Liver (tissue), 9 donors: ENCODE results near the gene TSSK2. TPM values are rescaled to one million over a fixed set of nuclear protein-coding genes. Genes with fewer than 3 reads are reported as not detected.

Experiments used
- DNase-seq: peaks from one replicate; pipeline ENCODE4 v3.0.0-alpha.2; 2017; ENCODE audit warnings: low spot score
- H3K27ac ChIP-seq, 2 donors: one replicate each; pipeline ENCODE4 v1.7.0; 2013; ENCODE audit warnings: inconsistent platforms in 2 of 2, low read length in 2 of 2, control low read depth in 1 of 2, low read depth in 1 of 2, mild to moderate bottlenecking in 1 of 2
- H3K27me3 ChIP-seq, 4 donors: one replicate each; pipeline versions ENCODE4 v1.6.1 to v1.7.0; 2013; ENCODE audit warnings: low read length in 3 of 4, inconsistent platforms in 1 of 4, mild to moderate bottlenecking in 1 of 4, moderate library complexity in 1 of 4; ENCODE audit not compliant: control insufficient read depth in 4 of 4, insufficient read depth in 4 of 4
- H3K36me3 ChIP-seq, 4 donors: one replicate each; pipeline versions ENCODE4 v1.6.1 to v1.7.0; 2013; ENCODE audit warnings: low read length in 3 of 4, mild to moderate bottlenecking in 3 of 4, low read depth in 1 of 4, moderate library complexity in 1 of 4; ENCODE audit not compliant: control insufficient read depth in 4 of 4, insufficient read depth in 3 of 4
- H3K4me1 ChIP-seq, 4 donors: one replicate each; pipeline versions ENCODE4 v1.6.1 to v1.7.0; 2013; ENCODE audit warnings: low read length in 3 of 4, mild to moderate bottlenecking in 3 of 4, moderate library complexity in 1 of 4; ENCODE audit not compliant: control insufficient read depth in 4 of 4, insufficient read depth in 4 of 4
- H3K4me3 ChIP-seq, 3 donors: one replicate each; pipeline versions ENCODE4 v1.6.1 to v1.7.0; 2013; ENCODE audit warnings: low read length in 3 of 3, control low read depth in 1 of 3, low read depth in 1 of 3, mild to moderate bottlenecking in 1 of 3
- H3K9ac ChIP-seq, 2 donors: one replicate each; pipeline ENCODE4 v1.7.0; 2013; ENCODE audit warnings: low read length in 2 of 2, mild to moderate bottlenecking in 2 of 2, moderate library complexity in 2 of 2, control low read depth in 1 of 2, low read depth in 1 of 2
- H3K9me3 ChIP-seq, 4 donors: one replicate each; pipeline versions ENCODE4 v1.6.1 to v1.7.0; 2013; ENCODE audit warnings: low read length in 3 of 4; ENCODE audit not compliant: control insufficient read depth in 4 of 4
- EGR1 ChIP-seq, 2 donors: IDR thresholded peaks; 2 replicates each; pipeline ENCODE4 v1.6.1; 2016 to 2018; ENCODE audit warnings: antibody characterized with exemption in 2 of 2, low read depth in 2 of 2
- FOXA1 ChIP-seq: IDR thresholded peaks from 2 replicates; pipeline ENCODE4 v1.6.1; 2016; ENCODE audit warnings: antibody characterized with exemption
- FOXA2 ChIP-seq: IDR thresholded peaks from 2 replicates; pipeline ENCODE4 v1.6.1; 2016; ENCODE audit warnings: antibody characterized with exemption
- GABPA ChIP-seq, 2 donors: IDR thresholded peaks in 1 of 2; conservative IDR thresholded peaks in 1 of 2; 2 replicates each; pipeline ENCODE4 v1.6.1; 2016; ENCODE audit warnings: antibody characterized with exemption in 2 of 2, mild to moderate bottlenecking in 1 of 2, moderate library complexity in 1 of 2
- HNF4A ChIP-seq, 2 donors: conservative IDR thresholded peaks; 2 replicates each; pipeline ENCODE4 v1.6.1; 2016; ENCODE audit warnings: antibody characterized with exemption in 2 of 2, mild to moderate bottlenecking in 2 of 2
- HNF4G ChIP-seq: IDR thresholded peaks from 2 replicates; pipeline ENCODE4 v1.6.1; 2016; ENCODE audit warnings: antibody characterized with exemption
- JUND ChIP-seq, 2 donors: IDR thresholded peaks; 2 replicates each; pipeline ENCODE4 v1.6.1; 2016; ENCODE audit warnings: antibody characterized with exemption in 2 of 2
- NR2F2 ChIP-seq: IDR thresholded peaks from 2 replicates; pipeline ENCODE4 v1.6.1; 2016; ENCODE audit warnings: antibody characterized with exemption
- RAD21 ChIP-seq, 2 donors: IDR thresholded peaks; 2 replicates each; pipeline ENCODE4 v1.6.1; 2016; ENCODE audit warnings: antibody characterized with exemption in 2 of 2, mild to moderate bottlenecking in 2 of 2
- REST ChIP-seq: IDR thresholded peaks from 2 replicates; pipeline ENCODE4 v1.6.1; 2016; ENCODE audit warnings: antibody characterized with exemption, mild to moderate bottlenecking
- RXRA ChIP-seq, 2 donors: IDR thresholded peaks; 2 replicates each; pipeline ENCODE4 v1.6.1; 2017 to 2018; ENCODE audit warnings: antibody characterized with exemption in 2 of 2, mild to moderate bottlenecking in 1 of 2
- SP1 ChIP-seq: IDR thresholded peaks from 2 replicates; pipeline ENCODE4 v1.6.1; 2018; ENCODE audit warnings: antibody characterized with exemption, mild to moderate bottlenecking
- TAF1 ChIP-seq: conservative IDR thresholded peaks from 2 replicates; pipeline ENCODE4 v1.6.1; 2016; ENCODE audit warnings: antibody characterized with exemption, mild to moderate bottlenecking
- WGBS: extraction: QIAGEN DNeasy Blood & Tissue Kit; methylation state at CpG from one replicate; pipeline ENCODE4 v1.1.7; 2013; 5-methylcytosine and 5-hydroxymethylcytosine counted together
- polyA plus RNA-seq, 2 donors: library from polyadenylated mRNA; stranded (reverse) in 1 of 2; unstranded in 1 of 2; fragments of 200-250 nt in 1 of 2; fragments of >200 nt in 1 of 2; fragmentation: Nextera tagmentation in 1 of 2; extraction: Ambion mirVana in 1 of 2; gene quantifications; one replicate each; pipeline versions ENCODE4 v1.2.1 to v1.2.3, GENCODE V29; 2013 to 2015
- total RNA-seq, 2 donors: library from RNA; depleted of rRNA; stranded (reverse); fragments of >200 nt; gene quantifications; one replicate each; pipeline ENCODE4 v1.2.3, GENCODE V29; 2014
- TF ChIP-seq, protein P1 (sequence below): IDR thresholded peaks from 2 replicates; pipeline ENCODE4 v1.6.1; 2016; ENCODE audit warnings: antibody characterized with exemption
- TF ChIP-seq, protein P2 (sequence below): IDR thresholded peaks from 2 replicates; pipeline ENCODE4 v1.6.1; 2016; ENCODE audit warnings: antibody characterized with exemption
- TF ChIP-seq, protein P3 (sequence below): IDR thresholded peaks from 2 replicates; pipeline ENCODE4 v1.6.1; 2016; ENCODE audit warnings: antibody characterized with exemption
- donor health status: healthy.
- donor health status: healthy.
- donor health status: healthy.
- donor health status: healthy.
- donor health status: healthy.

Gene TSSK2
- total and polyA plus RNA-seq, 4 donors, result 0.08 TPM; not detected in 3

GRCh38 chr22:19164425-19164824, 33.3 kb downstream of the TSSK2 start:
- Histone ChIP-seq H3K9ac (no peak overlapping the region), H3K4me1 (peaks cover 0 to 2% (median under 1%) of the 10 kb centered on the region in 4 donors), H3K36me3 (no peaks in the 10 kb centered on the region), H3K4me3 (no peak overlapping the region), H3K27me3 (peaks cover 0 to 9% (median 0%) of the 10 kb centered on the region in 4 donors), H3K27ac (no peak overlapping the region), H3K9me3 (no peaks in the 10 kb centered on the region)
- no peak for TF ChIP-seq HNF4G
- no peak for TF ChIP-seq HNF4A (conservative IDR thresholded peaks at IDR 0.05)
- no peak for TF ChIP-seq NR2F2
- no peak for TF ChIP-seq TAF1
- no peak for TF ChIP-seq EGR1 (IDR thresholded peaks at IDR 0.05; ENCODE audit: low read depth in 2 of 2)
- TF ChIP-seq FOXA2, result no peak
- TF ChIP-seq JUND (IDR thresholded peaks at IDR 0.05), result no peak
- no peak for TF ChIP-seq SP1
- no peak for TF ChIP-seq GABPA (IDR thresholded peaks at IDR 0.05 in 1 of 2, conservative IDR thresholded peaks at IDR 0.05 in 1 of 2)
- TF ChIP-seq, protein P1, sequence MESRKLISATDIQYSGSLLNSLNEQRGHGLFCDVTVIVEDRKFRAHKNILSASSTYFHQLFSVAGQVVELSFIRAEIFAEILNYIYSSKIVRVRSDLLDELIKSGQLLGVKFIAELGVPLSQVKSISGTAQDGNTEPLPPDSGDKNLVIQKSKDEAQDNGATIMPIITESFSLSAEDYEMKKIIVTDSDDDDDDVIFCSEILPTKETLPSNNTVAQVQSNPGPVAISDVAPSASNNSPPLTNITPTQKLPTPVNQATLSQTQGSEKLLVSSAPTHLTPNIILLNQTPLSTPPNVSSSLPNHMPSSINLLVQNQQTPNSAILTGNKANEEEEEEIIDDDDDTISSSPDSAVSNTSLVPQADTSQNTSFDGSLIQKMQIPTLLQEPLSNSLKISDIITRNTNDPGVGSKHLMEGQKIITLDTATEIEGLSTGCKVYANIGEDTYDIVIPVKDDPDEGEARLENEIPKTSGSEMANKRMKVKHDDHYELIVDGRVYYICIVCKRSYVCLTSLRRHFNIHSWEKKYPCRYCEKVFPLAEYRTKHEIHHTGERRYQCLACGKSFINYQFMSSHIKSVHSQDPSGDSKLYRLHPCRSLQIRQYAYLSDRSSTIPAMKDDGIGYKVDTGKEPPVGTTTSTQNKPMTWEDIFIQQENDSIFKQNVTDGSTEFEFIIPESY, result no peak
- no peak for DNase-seq
- WGBS, result 96% methylated on average over 6 of the region's 6 CpGs

GRCh38 chr22:19166421-19166820, 35.3 kb downstream of the TSSK2 start:
- no peak overlapping the region for H3K9ac ChIP-seq
- peaks cover 0 to 9% (median 3%) of the 10 kb centered on the region in 4 donors for H3K27me3 ChIP-seq
- no peak overlapping the region for H3K27ac ChIP-seq
- no peak overlapping the region for H3K4me3 ChIP-seq
- TF ChIP-seq NR2F2 (no peak), JUND (IDR thresholded peaks at IDR 0.05) (no peak), HNF4G (no peak), FOXA2 (no peak), RXRA (IDR thresholded peaks at IDR 0.05) (no peak), EGR1 (IDR thresholded peaks at IDR 0.05; ENCODE audit: low read depth in 2 of 2) (no peak)
- WGBS, result 78% methylated on average over 8 of the region's 8 CpGs
- H3K36me3 ChIP-seq, result no peaks in the 10 kb centered on the region
- peaks cover 6 to 20% (median 8%) of the 10 kb centered on the region in 4 donors for H3K4me1 ChIP-seq
- no peaks in the 10 kb centered on the region for H3K9me3 ChIP-seq
- DNase-seq, result no peak

DNA sequence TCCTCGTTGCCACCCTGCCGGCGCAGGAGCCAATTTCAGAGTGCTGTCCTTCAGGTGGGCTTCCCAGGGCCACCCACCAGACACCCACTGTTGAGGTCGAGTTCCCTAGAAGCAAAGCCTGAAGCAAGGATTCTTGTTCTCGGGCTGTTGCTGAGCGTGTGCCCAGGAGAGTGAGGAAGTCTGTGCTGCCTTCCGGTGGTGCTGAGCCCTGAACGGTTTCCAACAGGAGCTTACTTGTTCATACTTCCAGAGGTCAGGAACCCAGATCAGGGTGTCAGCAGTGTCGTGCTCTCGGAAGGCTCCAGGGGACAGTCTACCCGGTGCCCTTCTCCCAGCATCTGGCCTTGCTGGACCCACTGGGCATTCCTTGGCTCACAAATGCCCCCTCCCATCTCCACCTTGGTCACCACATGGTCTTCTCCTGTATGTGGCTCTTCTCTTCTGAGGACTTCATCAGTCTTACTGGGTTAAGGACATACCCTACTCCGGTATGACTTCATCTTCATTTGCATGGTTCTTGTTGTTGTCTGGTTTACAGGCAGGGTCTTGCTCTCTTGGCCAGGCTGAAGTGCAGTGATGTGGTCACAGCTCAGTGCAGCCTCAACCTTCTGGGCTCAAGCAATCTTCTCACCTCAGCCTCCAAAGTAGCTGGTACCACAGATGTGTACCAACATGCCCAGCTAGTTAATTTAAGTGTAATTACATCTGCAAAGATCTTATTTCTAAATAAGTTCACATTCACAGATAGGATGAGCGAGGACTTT, 36.2 kb downstream of the TSSK2 start:
- Histone ChIP-seq H3K27ac (no peak overlapping the region), H3K27me3 (peaks cover 0 to 9% (median 3%) of the 10 kb centered on the region in 4 donors), H3K4me1 (peaks cover 9 to 24% (median 12%) of the 10 kb centered on the region in 4 donors), H3K4me3 (no peak overlapping the region), H3K36me3 (no peaks in the 10 kb centered on the region), H3K9me3 (no peaks in the 10 kb centered on the region), H3K9ac (no peak overlapping the region)
- WGBS, result 70% methylated on average over 13 of the region's 13 CpGs
- DNase-seq, result no peak
- TF ChIP-seq, protein P2, sequence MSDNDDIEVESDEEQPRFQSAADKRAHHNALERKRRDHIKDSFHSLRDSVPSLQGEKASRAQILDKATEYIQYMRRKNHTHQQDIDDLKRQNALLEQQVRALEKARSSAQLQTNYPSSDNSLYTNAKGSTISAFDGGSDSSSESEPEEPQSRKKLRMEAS, result no peak
- TF ChIP-seq JUND (IDR thresholded peaks at IDR 0.05) (no peak), SP1 (no peak), RAD21 (IDR thresholded peaks at IDR 0.05) (no peak), FOXA1 (no peak), HNF4A (conservative IDR thresholded peaks at IDR 0.05) (no peak), TAF1 (no peak), GABPA (IDR thresholded peaks at IDR 0.05 in 1 of 2, conservative IDR thresholded peaks at IDR 0.05 in 1 of 2) (no peak), EGR1 (IDR thresholded peaks at IDR 0.05; ENCODE audit: low read depth in 2 of 2) (no peak), FOXA2 (no peak), RXRA (IDR thresholded peaks at IDR 0.05) (no peak), REST (no peak)
- TF ChIP-seq, protein P3, sequence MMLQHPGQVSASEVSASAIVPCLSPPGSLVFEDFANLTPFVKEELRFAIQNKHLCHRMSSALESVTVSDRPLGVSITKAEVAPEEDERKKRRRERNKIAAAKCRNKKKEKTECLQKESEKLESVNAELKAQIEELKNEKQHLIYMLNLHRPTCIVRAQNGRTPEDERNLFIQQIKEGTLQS, result no peak
- TF ChIP-seq, protein P1, result no peak
